Measurements from ENCODE around the gene PKMYT1. TPM values are rescaled to one million over a fixed set of nuclear protein-coding genes. Genes with fewer than 3 reads are reported as not detected.
A peak's percentile ranks its signal among the peaks of the same experiment; 100 is the strongest.

Gene PKMYT1
- 1 to 10 TPM in 5 of 6 experiments, under 1 TPM in 1; 0.68 to 6.5 (median 1.7) TPM for total RNA-seq
- long read RNA-seq: 0 reads

GRCh38 chr16:2980227-2981176, at the start of gene PKMYT1:
Gene PKMYT1, minus strand, starts transcription at chr16:2980446. Its CDS starts 789 bp downstream, at chr16:2979657.
- ATAC-seq (peak; percentile 85 to 93 (median 88)), DNase-seq (peak; percentile 92 to 94 (median 93))
- no peak for TF ChIP-seq CTCF (IDR thresholded peaks at IDR 0.05)
- TF ChIP-seq POLR2A (IDR thresholded peaks at IDR 0.05): peak; percentile 95
- 44% methylated on average over 12 of the region's 91 CpGs for WGBS (ENCODE audit: insufficient coverage, low coverage, low lambda C conversion rate, missing lambda C conversion rate)
- peaks cover 0 to 34% (median 7%) of the 10 kb centered on the region in 4 donors for H3K4me1 ChIP-seq
- no peaks in the 10 kb centered on the region for H3K36me3 ChIP-seq
- no peaks in the 10 kb centered on the region for H3K9me3 ChIP-seq
- H3K4me3 ChIP-seq: peak within 1 kb of the TSS; percentile 66 to 94 (median 81)
- H3K27me3 ChIP-seq: no peaks in the 10 kb centered on the region
- H3K27ac ChIP-seq: peak within 1 kb of the TSS; percentile 37 to 86 (median 84)
- intact Hi-C loops (cut with DNase I): no loop called here

GRCh38 chr16:3029491-3030221, 49.4 kb upstream of the PKMYT1 start:
- Histone ChIP-seq H3K27ac (no peak overlapping the region), H3K4me1 (peaks cover 0 to 9% (median under 1%) of the 10 kb centered on the region in 4 donors), H3K36me3 (peaks cover 0 to 6% (median 0%) of the 10 kb centered on the region in 4 donors), H3K27me3 (peaks cover 0 to under 1% of the 10 kb centered on the region in 2 donors), H3K4me3 (no peak overlapping the region), H3K9me3 (no peaks in the 10 kb centered on the region)
- TF ChIP-seq POLR2A (IDR thresholded peaks at IDR 0.05) (no peak), CTCF (IDR thresholded peaks at IDR 0.05) (no peak)
- peak in 1 of 4 donors; percentile 15 for ATAC-seq
- intact Hi-C loops (cut with DNase I): loop anchor here in 1 of 2 donors (2.0 kb wide), 1 partner anchor 27 kb away; no protein-coding TSS in a partner anchor
- 50% methylated on average over 2 of the region's 59 CpGs for WGBS (ENCODE audit: insufficient coverage, low coverage, low lambda C conversion rate, missing lambda C conversion rate)
- peak in 1 of 3 donors; percentile 63 for DNase-seq

- DNase-seq: no peak
- H3K27me3 ChIP-seq: no peaks in the 10 kb centered on the region
Observed at GRCh38 chr16:3028716-3029319, 48.6 kb upstream of the PKMYT1 start.

More at GRCh38 chr16:3028716-3029319, 48.6 kb upstream of the PKMYT1 start:
- Histone ChIP-seq H3K4me3 (no peak overlapping the region), H3K27ac (no peak overlapping the region), H3K4me1 (peaks cover 0 to 14% (median 2%) of the 10 kb centered on the region in 4 donors), H3K9me3 (no peaks in the 10 kb centered on the region), H3K36me3 (peaks cover 0 to 6% (median 0%) of the 10 kb centered on the region in 4 donors)
- WGBS (ENCODE audit: insufficient coverage, low coverage, low lambda C conversion rate, missing lambda C conversion rate): 20% methylated on average over 1 of the region's 15 CpGs
- ATAC-seq: no peak
- intact Hi-C loops (cut with DNase I): loop anchor here in 1 of 2 donors (2.0 kb wide), 1 partner anchor 26 kb away; no protein-coding TSS in a partner anchor
- TF ChIP-seq CTCF (IDR thresholded peaks at IDR 0.05) (no peak), POLR2A (IDR thresholded peaks at IDR 0.05) (no peak)

All from right lobe of liver (tissue), 6 donors.